GM23248 (cell line): ENCODE data around the gene NTNG1. TPM values are rescaled to one million over a fixed set of nuclear protein-coding genes. Genes with fewer than 3 reads are reported as not detected.

ENCODE experiments used
- DNase-seq: peaks from one replicate; pipeline ENCODE4 v3.0.0-alpha.2; 2015
- H2AFZ ChIP-seq: fragments of 200-600 bp; sonication (generic); 2 replicates; pipeline ENCODE4 v1.6.1; 2016; ENCODE audit warnings: antibody characterized with exemption
- H3F3A ChIP-seq: fragments of 200-600 bp; sonication (generic); 2 replicates; pipeline ENCODE4 v1.6.1; 2016; ENCODE audit warnings: mild to moderate bottlenecking, antibody characterized with exemption, mixed run types; ENCODE audit not compliant: insufficient read depth
- H3K27ac ChIP-seq: fragments of 200-600 bp; sonication (generic); 2 replicates; pipeline ENCODE4 v1.5.1; 2016; ENCODE audit warnings: mild to moderate bottlenecking
- H3K27me3 ChIP-seq: fragments of 200-600 bp; sonication (generic); replicated peaks from 2 replicates; pipeline ENCODE4 v1.6.1; 2016; ENCODE audit warnings: mild to moderate bottlenecking; ENCODE audit not compliant: insufficient read depth
- H3K36me3 ChIP-seq: fragments of 200-600 bp; sonication (generic); 2 replicates; pipeline ENCODE4 v1.6.1; 2016; ENCODE audit warnings: low read depth, mild to moderate bottlenecking
- H3K4me1 ChIP-seq: fragments of 200-600 bp; sonication (generic); 2 replicates; pipeline ENCODE4 v1.6.1; 2016; ENCODE audit warnings: mild to moderate bottlenecking; ENCODE audit not compliant: insufficient read depth
- H3K4me2 ChIP-seq: fragments of 200-600 bp; sonication (generic); one replicate; pipeline ENCODE4 v1.6.1; 2016; ENCODE audit warnings: mild to moderate bottlenecking; ENCODE audit not compliant: unreplicated experiment
- H3K4me3 ChIP-seq: fragments of 200-600 bp; sonication (generic); 2 replicates; pipeline ENCODE4 v1.5.1; 2016; ENCODE audit warnings: mild to moderate bottlenecking
- H3K79me2 ChIP-seq: fragments of 200-600 bp; sonication (generic); 2 replicates; pipeline ENCODE4 v1.6.1; 2016; ENCODE audit warnings: mild to moderate bottlenecking; ENCODE audit not compliant: insufficient read depth
- H3K9ac ChIP-seq: fragments of 200-600 bp; sonication (generic); 2 replicates; pipeline ENCODE4 v1.6.1; 2016; ENCODE audit warnings: mild to moderate bottlenecking
- H3K9me2 ChIP-seq: fragments of 200-600 bp; sonication (generic); 2 replicates; pipeline ENCODE4 v1.6.1; 2016; ENCODE audit warnings: mixed run types, mild to moderate bottlenecking, moderate library complexity; ENCODE audit not compliant: insufficient read depth
- H3K9me3 ChIP-seq: fragments of 200-600 bp; sonication (generic); one replicate; pipeline ENCODE4 v1.6.1; 2017; ENCODE audit warnings: low read depth
- H4K20me1 ChIP-seq: fragments of 200-600 bp; sonication (generic); 2 replicates; pipeline ENCODE4 v1.6.0; 2016; ENCODE audit not compliant: insufficient read depth
- EZH2 ChIP-seq: fragments of 200-600 bp; sonication (generic); IDR thresholded peaks from 2 replicates; pipeline ENCODE4 v1.6.1; 2018; ENCODE audit warnings: antibody characterized with exemption, mild to moderate bottlenecking; ENCODE audit not compliant: insufficient read depth, poor library complexity, severe bottlenecking
- EZH2phosphoT487 ChIP-seq: fragments of 200-600 bp; sonication (generic); IDR thresholded peaks from 2 replicates; pipeline ENCODE4 v1.6.1; 2018; ENCODE audit warnings: antibody characterized with exemption, moderate library complexity, mild to moderate bottlenecking, low read depth; ENCODE audit not compliant: insufficient read depth
- WGBS, 2 experiments: methylation state at CpG; one replicate each; pipeline ENCODE4 v1.1.6; 2015 to 2017; ENCODE audit warnings: low lambda C conversion rate in 2 of 2, low coverage in 1 of 2; ENCODE audit errors: missing lambda C conversion rate in 2 of 2; 5-methylcytosine and 5-hydroxymethylcytosine counted together
- in situ Hi-C: fragments of 300-500 bp; cut with MboI; formaldehyde crosslinking; loops from 2 replicates; pipeline ENCODE4 v1.15.0; 2020
- polyA plus RNA-seq: library from polyadenylated mRNA; unstranded; fragments of >200 nt; fragmentation: Nextera tagmentation; extraction: Ambion mirVana; gene quantifications from 2 replicates; pipeline ENCODE4 v1.2.1, GENCODE V29; 2016
- total RNA-seq: library from RNA; depleted of rRNA; stranded (reverse); fragments of >200 nt; shearing (Covaris generic); gene quantifications from 2 replicates; pipeline ENCODE4 v1.2.3, GENCODE V29; 2014

The NTNG1 gene
- total and polyA plus RNA-seq, 2 experiments from 2014 or later = 14.4 to 16.0 TPM

GRCh38 chr1:107244709-107245500 lies 104.1 kb downstream of the NTNG1 start:
- in situ Hi-C loops = no loop called here
- no peaks in the 10 kb centered on the region for H3K36me3 ChIP-seq
- no peak for DNase-seq
- no peak overlapping the region for H3K4me2 ChIP-seq
- H3K9ac ChIP-seq = no peak overlapping the region
- no peak overlapping the region for H3K4me3 ChIP-seq
- no peak overlapping the region for H3K27ac ChIP-seq
- no peak overlapping the region for H2AFZ ChIP-seq
- no peaks in the 10 kb centered on the region for H4K20me1 ChIP-seq
- H3K4me1 ChIP-seq = no peaks in the 10 kb centered on the region
- 89 to 91% methylated on average over 7 of the region's 7 CpGs for WGBS, 2 experiments
- H3K9me2 ChIP-seq = no peaks in the 10 kb centered on the region
- H3K79me2 ChIP-seq = no peaks in the 10 kb centered on the region
- H3F3A ChIP-seq = no peaks in the 10 kb centered on the region
- no peak for TF ChIP-seq EZH2
- no peak for TF ChIP-seq EZH2phosphoT487
- H3K9me3 ChIP-seq = no peaks in the 10 kb centered on the region
- H3K27me3 ChIP-seq = no peaks in the 10 kb centered on the region

- no peaks in the 10 kb centered on the region for H3F3A ChIP-seq
- TF ChIP-seq EZH2phosphoT487 (no peak), EZH2 (no peak)
- no peaks in the 10 kb centered on the region for H3K9me2 ChIP-seq
- H4K20me1 ChIP-seq = no peaks in the 10 kb centered on the region
- no peak for DNase-seq
- H3K9ac ChIP-seq = no peak overlapping the region
- no peaks in the 10 kb centered on the region for H3K36me3 ChIP-seq
- no peak overlapping the region for H2AFZ ChIP-seq
- H3K4me2 ChIP-seq = no peak overlapping the region
- no peak overlapping the region for H3K4me3 ChIP-seq
- 92% methylated on average over 8 of the region's 8 CpGs for WGBS, 2 experiments
- H3K9me3 ChIP-seq = no peaks in the 10 kb centered on the region
- no peaks in the 10 kb centered on the region for H3K27me3 ChIP-seq
- no peak overlapping the region for H3K27ac ChIP-seq
- no peaks in the 10 kb centered on the region for H3K4me1 ChIP-seq
- H3K79me2 ChIP-seq = no peaks in the 10 kb centered on the region
- in situ Hi-C loops = no loop called here
Measured at GRCh38 chr1:107246775-107247345, 106.0 kb downstream of the NTNG1 start.

GRCh38 chr1:107247679-107248078 lies 106.8 kb downstream of the NTNG1 start:
- Histone ChIP-seq H3K9ac (no peak overlapping the region), H3K9me2 (no peaks in the 10 kb centered on the region), H3K4me3 (no peak overlapping the region), H3K27ac (no peak overlapping the region), H4K20me1 (no peaks in the 10 kb centered on the region), H3K4me1 (no peaks in the 10 kb centered on the region), H2AFZ (no peak overlapping the region), H3F3A (no peaks in the 10 kb centered on the region), H3K79me2 (no peaks in the 10 kb centered on the region), H3K36me3 (no peaks in the 10 kb centered on the region), H3K9me3 (no peaks in the 10 kb centered on the region), H3K27me3 (no peaks in the 10 kb centered on the region), H3K4me2 (no peak overlapping the region)
- in situ Hi-C loops = no loop called here
- TF ChIP-seq EZH2phosphoT487 (no peak), EZH2 (no peak)
- DNase-seq = no peak
- WGBS, 2 experiments = 91 to 94% methylated on average over 1 of the region's 1 CpG

- Histone ChIP-seq H2AFZ (no peak overlapping the region), H3K36me3 (no peaks in the 10 kb centered on the region), H3K9me2 (no peaks in the 10 kb centered on the region), H3K4me1 (no peaks in the 10 kb centered on the region), H3K9ac (no peak overlapping the region), H3K27me3 (no peaks in the 10 kb centered on the region), H3K79me2 (no peaks in the 10 kb centered on the region), H3K4me3 (no peak overlapping the region), H3K4me2 (no peak overlapping the region), H3K27ac (no peak overlapping the region), H3K9me3 (no peaks in the 10 kb centered on the region), H4K20me1 (no peaks in the 10 kb centered on the region), H3F3A (no peaks in the 10 kb centered on the region)
- WGBS, 2 experiments = 55 to 75% methylated on average over 1 of the region's 1 CpG
- no peak for DNase-seq
- TF ChIP-seq EZH2 (no peak), EZH2phosphoT487 (no peak)
- in situ Hi-C loops = no loop called here
Measured at GRCh38 chr1:107250169-107250568, 109.3 kb downstream of the NTNG1 start.
